Liver (tissue), 3 donors: ENCODE measurements around the gene FYTTD1.

Experiments
- ATF3 ChIP-seq: IDR thresholded peaks from 2 replicates; pipeline ENCODE4 v1.6.1; 2016; ENCODE audit warnings: antibody characterized with exemption
- EGR1 ChIP-seq, 2 donors: IDR thresholded peaks; 2 replicates each; pipeline ENCODE4 v1.6.1; 2016 to 2018; ENCODE audit warnings: antibody characterized with exemption in 2 of 2, low read depth in 2 of 2
- GABPA ChIP-seq, 2 donors: IDR thresholded peaks in 1 of 2; conservative IDR thresholded peaks in 1 of 2; 2 replicates each; pipeline ENCODE4 v1.6.1; 2016; ENCODE audit warnings: antibody characterized with exemption in 2 of 2, mild to moderate bottlenecking in 1 of 2, moderate library complexity in 1 of 2
- JUND ChIP-seq, 2 donors: IDR thresholded peaks; 2 replicates each; pipeline ENCODE4 v1.6.1; 2016; ENCODE audit warnings: antibody characterized with exemption in 2 of 2
- RAD21 ChIP-seq, 2 donors: IDR thresholded peaks; 2 replicates each; pipeline ENCODE4 v1.6.1; 2016; ENCODE audit warnings: antibody characterized with exemption in 2 of 2, mild to moderate bottlenecking in 2 of 2
- REST ChIP-seq: IDR thresholded peaks from 2 replicates; pipeline ENCODE4 v1.6.1; 2016; ENCODE audit warnings: antibody characterized with exemption, mild to moderate bottlenecking
- RXRA ChIP-seq, 2 donors: IDR thresholded peaks; 2 replicates each; pipeline ENCODE4 v1.6.1; 2017 to 2018; ENCODE audit warnings: antibody characterized with exemption in 2 of 2, mild to moderate bottlenecking in 1 of 2
- SP1 ChIP-seq: IDR thresholded peaks from 2 replicates; pipeline ENCODE4 v1.6.1; 2018; ENCODE audit warnings: antibody characterized with exemption, mild to moderate bottlenecking
- TAF1 ChIP-seq: conservative IDR thresholded peaks from 2 replicates; pipeline ENCODE4 v1.6.1; 2016; ENCODE audit warnings: antibody characterized with exemption, mild to moderate bottlenecking
- YY1 ChIP-seq: IDR thresholded peaks from 2 replicates; pipeline ENCODE4 v1.6.1; 2016; ENCODE audit warnings: antibody characterized with exemption, mild to moderate bottlenecking
- ZBTB33 ChIP-seq: IDR thresholded peaks from 2 replicates; pipeline ENCODE4 v1.6.1; 2016; ENCODE audit warnings: antibody characterized with exemption
- TF ChIP-seq, protein P1 (sequence below): fragments of 150-350 bp; IDR thresholded peaks from 2 replicates; pipeline ENCODE4 v1.5.1; 2017; ENCODE audit warnings: improper control_type of control experiment, low read depth, low read length; ENCODE audit not compliant: missing input control
- TF ChIP-seq, protein P2 (sequence below): IDR thresholded peaks from 2 replicates; pipeline ENCODE4 v1.6.1; 2016; ENCODE audit warnings: antibody characterized with exemption
- donor health status: healthy.
- donor health status: healthy.

GRCh38 chr3:197795200-197795599 is 45.5 kb downstream of the FYTTD1 start:
- TF ChIP-seq REST (no peak), ATF3 (no peak), EGR1 (IDR thresholded peaks at IDR 0.05; ENCODE audit: low read depth in 2 of 2) (no peak), TAF1 (no peak), SP1 (no peak), RAD21 (IDR thresholded peaks at IDR 0.05) (peak in 1 of 2 donors; percentile 18), YY1 (peak; percentile 97), JUND (IDR thresholded peaks at IDR 0.05) (peak in 1 of 2 donors; percentile 61), GABPA (IDR thresholded peaks at IDR 0.05 in 1 of 2, conservative IDR thresholded peaks at IDR 0.05 in 1 of 2) (no peak), RXRA (IDR thresholded peaks at IDR 0.05) (peak in 1 of 2 donors; percentile 72), ZBTB33 (peak; percentile 44)
- TF ChIP-seq, protein P1, sequence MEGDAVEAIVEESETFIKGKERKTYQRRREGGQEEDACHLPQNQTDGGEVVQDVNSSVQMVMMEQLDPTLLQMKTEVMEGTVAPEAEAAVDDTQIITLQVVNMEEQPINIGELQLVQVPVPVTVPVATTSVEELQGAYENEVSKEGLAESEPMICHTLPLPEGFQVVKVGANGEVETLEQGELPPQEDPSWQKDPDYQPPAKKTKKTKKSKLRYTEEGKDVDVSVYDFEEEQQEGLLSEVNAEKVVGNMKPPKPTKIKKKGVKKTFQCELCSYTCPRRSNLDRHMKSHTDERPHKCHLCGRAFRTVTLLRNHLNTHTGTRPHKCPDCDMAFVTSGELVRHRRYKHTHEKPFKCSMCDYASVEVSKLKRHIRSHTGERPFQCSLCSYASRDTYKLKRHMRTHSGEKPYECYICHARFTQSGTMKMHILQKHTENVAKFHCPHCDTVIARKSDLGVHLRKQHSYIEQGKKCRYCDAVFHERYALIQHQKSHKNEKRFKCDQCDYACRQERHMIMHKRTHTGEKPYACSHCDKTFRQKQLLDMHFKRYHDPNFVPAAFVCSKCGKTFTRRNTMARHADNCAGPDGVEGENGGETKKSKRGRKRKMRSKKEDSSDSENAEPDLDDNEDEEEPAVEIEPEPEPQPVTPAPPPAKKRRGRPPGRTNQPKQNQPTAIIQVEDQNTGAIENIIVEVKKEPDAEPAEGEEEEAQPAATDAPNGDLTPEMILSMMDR = no peak
- TF ChIP-seq, protein P2, sequence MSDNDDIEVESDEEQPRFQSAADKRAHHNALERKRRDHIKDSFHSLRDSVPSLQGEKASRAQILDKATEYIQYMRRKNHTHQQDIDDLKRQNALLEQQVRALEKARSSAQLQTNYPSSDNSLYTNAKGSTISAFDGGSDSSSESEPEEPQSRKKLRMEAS = no peak
